Heart left ventricle (tissue), 16 donors: ENCODE measurements around the gene TMC6. TPM values are rescaled to one million over a fixed set of nuclear protein-coding genes. Genes with fewer than 3 reads are reported as not detected.

Source experiments
- ATAC-seq, 4 donors: fragments of 200-7000 bp; cut with Tn5 transposase; one replicate each; pipeline ENCODE4 v1.9.1; 2020 to 2022; ENCODE audit warnings: moderate library complexity in 4 of 4, mild to moderate bottlenecking in 3 of 4, moderate number of reproducible peaks in 1 of 4
- DNase-seq, 5 donors: peaks; one replicate each; pipeline ENCODE4 v3.0.0-alpha.2; 2020
- H3K27ac ChIP-seq, 12 donors: fragments of 200-600 bp; sonication (generic) in 4 of 12; one replicate each; pipeline versions ENCODE4 v1.5.0 to v1.8.0; 2016 to 2022; ENCODE audit warnings: mild to moderate bottlenecking in 2 of 12
- H3K27me3 ChIP-seq, 9 donors: fragments of 200-600 bp; sonication (generic) in 2 of 9; one replicate each; pipeline versions ENCODE4 v1.5.1 to v1.8.0; 2016 to 2022; ENCODE audit warnings: mild to moderate bottlenecking in 3 of 9
- H3K36me3 ChIP-seq, 9 donors: fragments of 200-600 bp; sonication (generic) in 2 of 9; one replicate each; pipeline versions ENCODE4 v1.5.0 to v1.8.0; 2018 to 2022; ENCODE audit warnings: mild to moderate bottlenecking in 2 of 9
- H3K4me1 ChIP-seq, 12 donors: fragments of 200-600 bp; sonication (generic) in 4 of 12; one replicate each; pipeline versions ENCODE4 v1.5.0 to v1.8.0; 2016 to 2022; ENCODE audit warnings: mild to moderate bottlenecking in 3 of 12
- H3K4me3 ChIP-seq, 12 donors: fragments of 200-600 bp; sonication (generic) in 4 of 12; one replicate each; pipeline versions ENCODE4 v1.5.0 to v1.8.0; 2017 to 2022; ENCODE audit warnings: mild to moderate bottlenecking in 9 of 12, moderate library complexity in 4 of 12
- H3K9me3 ChIP-seq, 12 donors: fragments of 200-600 bp; sonication (generic) in 4 of 12; one replicate each; pipeline versions ENCODE4 v1.5.0 to v1.8.0; 2016 to 2022; ENCODE audit warnings: mild to moderate bottlenecking in 1 of 12
- POLR2A ChIP-seq, 2 donors: fragments of 450-650 bp; IDR thresholded peaks; one replicate each; pipeline ENCODE4 v1.6.1; 2017; ENCODE audit warnings: antibody characterized with exemption in 2 of 2, mild to moderate bottlenecking in 2 of 2, moderate library complexity in 2 of 2
- WGBS, 4 donors: extraction: QIAGEN DNeasy Blood & Tissue Kit in 2 of 4; methylation state at CpG; one replicate each; pipeline versions ENCODE4 v1.1.5 to v1.1.7; 2013 to 2018; 5-methylcytosine and 5-hydroxymethylcytosine counted together
- intact Hi-C, 10 donors: fragments of 100-400 bp; cut with DNase I; formaldehyde crosslinking; loops; one replicate each; pipeline versions ENCODE4 v1.11.1 to v1.14.2; 2022
- polyA plus RNA-seq, 2 donors: library from polyadenylated mRNA; stranded (reverse); fragments of 200-250 nt; gene quantifications; one replicate each; pipeline ENCODE4 v1.2.3, GENCODE V29; 2013
- total RNA-seq, 9 donors: library from RNA; depleted of rRNA in 2 of 9; stranded (reverse); fragments of >200 nt in 2 of 9; fragmentation: NEBNext Ultra II Directional in 3 of 9; extraction: Animal tissue kit (Norgen Biotek cat#: 25700) in 3 of 9; gene quantifications; one replicate each; pipeline versions ENCODE4 v1.1.0 to v1.2.4, GENCODE V29; 2016 to 2023
- TF ChIP-seq, protein P1 (sequence below), 12 donors: fragments of 200-600 bp; sonication (generic) in 4 of 12; IDR thresholded peaks; one replicate each; pipeline versions ENCODE4 v1.5.0 to v1.8.0; 2018 to 2022; ENCODE audit warnings: antibody characterized with exemption in 12 of 12, mild to moderate bottlenecking in 5 of 12
- donor health status: ischemic (EF 13 %, LVEDD 7.1; RV severe dilation, severe dysfunction).
- donor health status: healthy with polysubstance abuse.
- donor health status: DM: no; HTN: yes; CAD: no.
- donor health status: DM: no; HTN: no; CAD: no.
- donor health status: ischemic (EF 25% LVEDD 6.9; RV normal size, moderate dysfunction).
- donor health status: ischemic (EF 25% LVEDD 5.7; RV mildly dilated, moderate dysfunction).
- donor health status: healthy.
- donor health status: DM: yes; HTN: yes; CAD: no.
- donor health status: ischemic (EF 35%, LVEDD 5.7; RV mildly dilated, moderate dysfunction).
- donor health status: nonischemic (EF 11% LVEDD 7.7; RV severe dilation, severe dysfunction).
- donor health status: DM: yes; HTN: yes; CAD: no.
- donor health status: PGD.
- donor health status: ischemic (EF 29% LVEDD 5.4; RV normal size, mild dysfunction).
- donor health status: nonischemic (EF 23%, LVEDD 6.1; RV moderate dilation, normal function).

TMC6 gene
- total and polyA plus RNA-seq, 11 donors, result 31.2 to 139 (median 69.9) TPM

DNA sequence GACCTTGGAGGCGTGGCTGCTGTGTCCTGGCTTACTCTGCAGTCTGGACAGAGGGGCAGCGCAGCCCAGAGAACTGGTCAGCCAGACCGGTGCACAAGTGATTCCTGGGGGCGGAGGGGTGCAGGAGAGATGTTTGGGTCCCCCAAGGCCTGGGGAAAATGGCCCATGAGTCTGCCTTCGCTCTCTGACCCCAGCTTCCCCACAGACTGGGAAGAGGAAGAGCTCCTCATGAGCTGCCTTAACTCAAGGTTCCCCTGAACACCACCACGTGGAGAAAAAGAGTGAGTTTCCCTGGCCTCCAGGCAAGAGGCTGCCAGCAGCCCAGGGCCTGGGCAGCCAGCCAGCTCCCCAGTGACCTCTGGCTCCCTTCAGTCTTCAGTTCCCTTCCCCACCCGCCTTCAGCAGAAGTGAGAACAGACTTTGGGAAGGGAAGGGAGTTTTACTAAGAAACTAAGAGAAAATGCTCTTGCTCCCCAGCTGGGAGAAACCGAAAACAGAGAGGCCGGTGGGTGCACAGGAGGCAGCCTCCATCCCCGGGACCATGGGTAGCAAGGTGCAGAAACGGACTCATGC lies 15.7 kb upstream of the TMC6 start:
- TF ChIP-seq, protein P1, sequence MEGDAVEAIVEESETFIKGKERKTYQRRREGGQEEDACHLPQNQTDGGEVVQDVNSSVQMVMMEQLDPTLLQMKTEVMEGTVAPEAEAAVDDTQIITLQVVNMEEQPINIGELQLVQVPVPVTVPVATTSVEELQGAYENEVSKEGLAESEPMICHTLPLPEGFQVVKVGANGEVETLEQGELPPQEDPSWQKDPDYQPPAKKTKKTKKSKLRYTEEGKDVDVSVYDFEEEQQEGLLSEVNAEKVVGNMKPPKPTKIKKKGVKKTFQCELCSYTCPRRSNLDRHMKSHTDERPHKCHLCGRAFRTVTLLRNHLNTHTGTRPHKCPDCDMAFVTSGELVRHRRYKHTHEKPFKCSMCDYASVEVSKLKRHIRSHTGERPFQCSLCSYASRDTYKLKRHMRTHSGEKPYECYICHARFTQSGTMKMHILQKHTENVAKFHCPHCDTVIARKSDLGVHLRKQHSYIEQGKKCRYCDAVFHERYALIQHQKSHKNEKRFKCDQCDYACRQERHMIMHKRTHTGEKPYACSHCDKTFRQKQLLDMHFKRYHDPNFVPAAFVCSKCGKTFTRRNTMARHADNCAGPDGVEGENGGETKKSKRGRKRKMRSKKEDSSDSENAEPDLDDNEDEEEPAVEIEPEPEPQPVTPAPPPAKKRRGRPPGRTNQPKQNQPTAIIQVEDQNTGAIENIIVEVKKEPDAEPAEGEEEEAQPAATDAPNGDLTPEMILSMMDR (IDR thresholded peaks at IDR 0.05), result peak in 5 of 12 donors; percentile 6 to 46 (median 25)
- no peak for TF ChIP-seq POLR2A (IDR thresholded peaks at IDR 0.05)
- peaks cover 0 to 17% (median 0%) of the 10 kb centered on the region in 9 donors for H3K36me3 ChIP-seq
- 34 to 46% (median 39%) methylated on average over 8 to 11 of the region's 11 CpGs for WGBS, 4 donors
- H3K27me3 ChIP-seq, result no peaks in the 10 kb centered on the region
- intact Hi-C loops, result no loop called here
- ATAC-seq (peak; percentile 68 to 80 (median 74)), DNase-seq (peak; percentile 88 to 93 (median 89))
- H3K4me1 ChIP-seq, result peaks cover 11 to 47% (median 30%) of the 10 kb centered on the region in 12 donors
- no peaks in the 10 kb centered on the region for H3K9me3 ChIP-seq
- H3K27ac ChIP-seq, result peak overlapping the region in 11 of 12 donors; percentile 50 to 87 (median 71)
- peak overlapping the region in 1 of 12 donors; percentile 29 for H3K4me3 ChIP-seq

DNA sequence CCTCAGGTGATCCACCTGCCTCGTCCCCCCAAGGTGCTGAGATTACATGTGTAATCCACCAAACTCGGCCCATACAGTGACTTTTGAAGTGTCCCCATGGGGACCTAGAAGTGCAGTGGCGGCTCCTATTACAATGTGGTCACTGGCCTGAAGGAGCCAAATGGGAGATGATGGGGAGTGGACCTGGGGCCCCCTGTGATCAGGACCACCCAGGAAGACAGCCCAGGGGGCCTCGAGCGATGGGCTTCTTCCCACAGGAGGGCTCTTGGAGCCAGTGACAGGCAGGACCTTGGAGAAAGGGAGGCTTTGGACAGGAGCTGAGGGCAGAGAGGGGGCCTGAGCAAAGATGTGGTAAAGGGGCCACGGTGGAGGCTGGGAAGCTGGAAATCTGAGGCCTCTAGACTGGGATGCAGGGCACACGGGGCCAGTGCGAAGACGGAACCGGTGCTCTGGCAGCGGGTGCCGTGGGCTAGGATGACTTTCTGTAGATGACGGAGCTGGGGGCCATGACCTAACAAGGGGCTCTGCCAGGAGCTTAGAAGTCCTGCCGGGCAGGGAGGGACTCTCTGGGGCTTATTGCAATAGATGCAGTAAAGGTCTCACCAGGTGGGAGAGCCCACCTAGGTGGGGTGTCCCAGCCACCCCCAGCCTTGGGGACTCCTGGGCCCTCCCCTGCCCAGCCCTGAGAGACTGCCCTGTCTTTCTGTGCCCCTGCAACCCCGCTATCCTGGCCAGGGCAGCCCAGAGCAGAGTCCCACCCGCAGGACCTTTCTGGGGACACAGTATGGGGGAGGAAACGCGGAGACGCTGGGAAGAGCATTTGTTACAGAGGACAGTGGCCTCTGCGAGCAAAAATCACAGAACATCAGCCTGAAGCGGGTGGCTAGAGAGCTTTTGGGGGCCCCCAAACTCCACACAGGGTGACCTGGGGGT lies 14.9 kb upstream of the TMC6 start:
- H3K9me3 ChIP-seq, result no peaks in the 10 kb centered on the region
- ATAC-seq (no peak), DNase-seq (no peak)
- TF ChIP-seq POLR2A (IDR thresholded peaks at IDR 0.05), result no peak
- TF ChIP-seq, protein P1 (IDR thresholded peaks at IDR 0.05), result no peak
- intact Hi-C loops, result no loop called here
- peaks cover 11 to 54% (median 30%) of the 10 kb centered on the region in 12 donors for H3K4me1 ChIP-seq
- peak overlapping the region in 10 of 12 donors; percentile 50 to 87 (median 76) for H3K27ac ChIP-seq
- WGBS, 4 donors, result 86 to 93% (median 89%) methylated on average over 19 to 21 of the region's 21 CpGs
- peaks cover 0 to 17% (median 0%) of the 10 kb centered on the region in 9 donors for H3K36me3 ChIP-seq
- H3K27me3 ChIP-seq, result no peaks in the 10 kb centered on the region
- no peak overlapping the region for H3K4me3 ChIP-seq

DNA sequence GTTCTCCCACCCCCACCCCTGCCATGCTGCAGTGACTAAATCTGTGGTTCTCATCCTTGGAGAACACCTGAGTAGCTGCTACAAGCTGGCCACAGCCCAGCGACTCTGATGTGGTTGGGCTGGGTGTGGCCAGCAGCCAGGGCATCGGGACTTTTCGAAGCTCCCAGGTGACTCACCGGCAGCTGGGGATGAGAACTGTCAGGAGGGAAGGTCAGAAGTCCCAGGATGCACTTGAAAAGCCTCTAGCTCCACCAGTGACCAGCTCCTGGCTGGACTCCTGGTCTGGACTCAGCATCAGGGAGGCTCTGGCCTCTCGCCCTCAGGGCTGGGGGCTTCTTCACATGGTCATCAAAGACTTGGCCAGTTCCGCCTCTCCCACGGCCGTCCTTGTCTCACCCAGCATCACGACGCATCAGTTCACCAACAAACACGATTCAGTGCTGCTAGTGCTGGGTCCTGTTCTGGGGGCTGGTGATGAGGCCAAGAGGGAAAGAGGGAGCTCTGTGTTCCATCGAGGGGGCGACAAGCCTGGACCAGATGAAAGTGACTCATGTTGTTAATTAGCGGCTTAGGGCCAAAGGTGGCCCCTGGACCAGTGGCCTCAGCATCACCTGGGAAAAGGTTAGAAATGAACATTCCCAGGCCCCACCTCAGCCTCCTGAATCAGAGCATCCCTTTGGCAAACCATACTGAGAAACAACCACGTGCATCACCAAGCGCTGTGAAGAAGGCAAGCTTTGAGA lies 13.7 kb upstream of the TMC6 start:
- no peaks in the 10 kb centered on the region for H3K9me3 ChIP-seq
- H3K27ac ChIP-seq, result no peak overlapping the region
- H3K27me3 ChIP-seq, result no peaks in the 10 kb centered on the region
- no peak for DNase-seq
- H3K36me3 ChIP-seq, result peaks cover 0 to 17% (median 0%) of the 10 kb centered on the region in 9 donors
- peaks cover 11 to 59% (median 30%) of the 10 kb centered on the region in 12 donors for H3K4me1 ChIP-seq
- intact Hi-C loops, result no loop called here
- no peak for ATAC-seq
- WGBS, 4 donors, result 81 to 83% (median 82%) methylated on average over 14 to 16 of the region's 16 CpGs
- H3K4me3 ChIP-seq, result no peak overlapping the region
- TF ChIP-seq, protein P1 (IDR thresholded peaks at IDR 0.05), result no peak
- no peak for TF ChIP-seq POLR2A (IDR thresholded peaks at IDR 0.05)
